ENCODE measurements around the gene TGM2.

Gene TGM2

DNA sequence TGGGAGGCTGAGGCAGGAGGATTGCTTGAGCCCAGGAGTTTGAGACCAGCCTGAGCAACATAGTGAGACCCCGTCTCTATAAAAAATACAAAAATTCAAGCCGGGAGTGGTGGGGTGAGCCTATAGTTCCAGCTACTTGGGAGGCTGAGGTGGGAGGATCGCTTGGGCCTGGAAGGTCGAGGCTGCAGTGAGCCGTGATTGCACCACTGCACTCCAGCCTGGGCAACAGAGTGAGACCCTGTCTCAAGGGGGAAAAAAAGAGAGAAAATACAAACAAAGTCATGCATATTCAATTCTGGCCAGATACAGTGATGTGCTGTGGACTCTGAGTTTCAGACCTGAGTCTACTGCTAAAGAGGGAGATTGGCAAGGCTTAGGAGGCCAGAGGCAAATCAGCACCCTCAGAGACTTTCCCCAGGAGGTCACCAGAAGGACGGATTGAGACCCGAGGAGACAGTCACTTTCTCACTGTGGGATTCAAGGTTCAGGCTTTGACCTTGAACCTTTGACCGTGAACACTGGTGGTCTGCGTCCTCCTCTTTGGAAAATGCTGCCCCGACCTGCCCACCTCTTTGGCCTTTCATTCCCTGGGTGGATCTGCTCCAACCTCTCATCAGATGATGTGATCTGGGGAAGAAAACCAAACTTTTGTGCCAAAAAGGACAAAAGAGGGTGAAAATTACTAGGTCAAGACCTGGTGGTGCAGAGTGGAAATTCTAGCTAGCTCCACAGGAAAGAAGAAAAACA is 31.2 kb downstream of the TGM2 start:
- no peak for DNase-seq (ENCODE audit: low read depth in 1 of 2, low spot score in 1 of 2)

DNA sequence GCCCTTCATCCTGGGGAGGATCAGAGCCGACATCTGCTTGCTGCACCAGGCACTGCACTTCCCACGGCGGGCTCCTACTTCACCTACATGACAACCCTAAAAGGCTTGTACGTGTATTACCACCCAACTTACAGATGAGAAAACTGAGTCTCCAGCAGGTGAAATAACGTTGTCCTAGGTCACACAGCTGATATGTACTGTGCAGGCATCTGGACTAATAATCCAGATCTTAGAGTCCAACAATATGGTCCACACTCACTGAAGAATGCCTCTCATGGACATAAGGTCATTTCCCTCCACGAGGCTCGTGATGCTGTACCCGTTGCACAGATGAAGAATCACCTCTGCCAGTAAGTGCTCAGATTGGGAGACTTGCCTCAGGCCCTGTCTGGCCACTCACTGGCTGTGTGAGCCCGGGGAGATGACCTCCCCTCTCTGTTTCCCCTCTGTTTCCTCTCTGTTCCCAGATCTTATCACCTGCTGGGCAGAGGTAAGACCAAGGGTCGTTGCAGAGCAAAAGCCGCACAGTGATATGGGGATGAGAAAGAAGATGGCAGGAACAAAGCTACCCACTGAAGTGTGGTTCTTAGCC is 32.1 kb downstream of the TGM2 start:
- no peak for DNase-seq (ENCODE audit: low read depth in 1 of 2, low spot score in 1 of 2)

DNA sequence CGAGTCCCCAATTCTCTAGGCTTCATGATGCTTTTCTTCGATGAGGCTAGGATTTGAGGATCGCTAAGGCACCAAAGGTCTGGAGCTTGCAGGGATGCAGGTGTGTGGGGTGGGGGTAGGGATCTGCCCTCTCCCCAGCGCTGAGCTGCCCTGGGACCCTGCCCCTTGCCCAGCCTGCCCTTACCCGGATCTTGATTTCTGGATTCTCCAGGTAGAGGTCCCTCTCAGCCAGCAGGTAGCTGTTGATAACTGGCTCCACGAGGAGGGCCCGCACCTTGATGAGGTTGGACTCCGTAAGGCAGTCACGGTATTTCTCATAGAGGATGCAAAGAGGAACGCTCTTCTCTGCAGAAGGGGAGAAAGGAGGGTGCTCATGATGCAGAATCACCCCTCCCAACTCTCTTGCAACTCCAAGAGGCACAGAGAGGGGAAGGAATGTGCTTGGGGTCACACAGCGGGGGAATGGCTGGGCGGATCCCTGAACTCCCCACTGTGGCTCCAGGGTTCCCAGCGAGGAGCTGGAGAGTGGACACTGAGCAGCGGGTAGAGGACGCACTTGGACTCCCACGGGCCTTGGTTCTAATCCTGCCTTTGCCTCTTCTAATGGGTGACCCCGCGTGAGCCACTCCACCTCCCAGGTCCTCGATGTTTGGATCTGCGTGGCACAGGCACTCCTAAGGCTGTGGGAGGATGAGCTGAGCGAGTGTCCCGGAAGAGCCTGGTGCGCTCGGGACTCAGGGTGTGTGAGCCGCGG is 32.7 kb downstream of the TGM2 start:
- no peak for DNase-seq (ENCODE audit: low read depth in 1 of 2, low spot score in 1 of 2)

GRCh38 chr20:38131588-38132121 is 33.4 kb downstream of the TGM2 start:
- DNase-seq (ENCODE audit: low read depth in 1 of 2, low spot score in 1 of 2), result no peak

- no peak for DNase-seq (ENCODE audit: low read depth in 1 of 2, low spot score in 1 of 2)
These were observed 34.1 kb downstream of the TGM2 start for GRCh38 chr20:38130687-38131587.

DNA sequence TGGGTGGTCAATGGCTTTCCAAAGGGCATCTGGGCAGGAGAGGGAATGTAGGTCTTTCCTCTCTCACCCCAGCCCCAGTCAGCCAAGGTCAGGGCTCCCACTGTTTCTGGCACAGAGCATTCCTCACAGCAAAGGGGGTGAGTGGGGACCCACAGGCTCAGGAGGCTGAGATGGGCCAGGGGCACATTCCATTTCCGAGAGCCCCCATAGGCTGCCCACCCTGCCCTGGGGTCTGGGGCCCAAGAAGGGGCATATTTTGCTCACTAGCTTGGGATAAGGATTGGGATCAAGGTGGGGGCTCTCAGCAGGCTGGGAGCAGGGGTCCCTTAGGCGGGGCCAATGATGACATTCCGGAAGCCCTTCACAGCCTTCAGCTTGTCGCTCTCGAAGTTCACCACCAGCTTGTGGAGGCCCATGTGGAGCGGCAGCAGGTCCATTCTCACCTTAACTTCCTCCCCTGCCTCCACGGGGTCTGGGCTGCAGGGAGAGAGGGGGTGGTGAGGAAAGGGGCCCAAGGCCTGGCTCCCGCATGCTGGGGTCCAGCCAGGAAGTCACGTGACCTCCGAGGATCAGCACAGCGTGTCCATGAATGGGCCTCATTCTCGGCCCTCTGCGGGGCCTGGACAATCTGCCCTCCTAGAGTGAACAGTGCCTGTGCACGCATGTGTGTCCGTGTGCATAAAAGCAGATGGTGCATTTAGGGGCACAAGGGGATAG is 35.0 kb downstream of the TGM2 start:
- DNase-seq (ENCODE audit: low read depth in 1 of 2, low spot score in 1 of 2), result no peak

- no peak for DNase-seq (ENCODE audit: low read depth in 1 of 2, low spot score in 1 of 2)
These were observed 35.7 kb downstream of the TGM2 start for GRCh38 chr20:38129248-38129865.

DNA sequence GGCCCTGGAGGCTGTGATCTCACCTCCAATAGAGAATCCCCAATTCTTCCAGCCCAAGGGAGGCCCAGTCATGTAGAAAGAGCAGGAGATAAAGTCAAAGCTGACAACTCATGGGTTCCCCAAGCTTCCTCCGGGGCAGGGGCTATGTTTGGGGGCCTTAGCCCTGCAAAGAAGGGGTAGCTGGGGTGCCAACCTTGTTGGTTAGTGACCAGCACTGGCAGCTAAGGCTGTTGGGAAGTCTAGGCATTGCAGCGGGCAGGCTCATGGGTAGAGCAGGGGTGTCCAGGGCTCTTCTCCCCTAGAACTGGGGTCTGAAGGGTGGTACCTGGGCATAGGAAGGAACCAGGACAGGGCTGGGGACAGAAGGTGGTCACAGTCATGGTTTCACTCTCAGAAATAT is 36.4 kb downstream of the TGM2 start:
- DNase-seq (ENCODE audit: low read depth in 1 of 2, low spot score in 1 of 2), result no peak

- no peak for DNase-seq (ENCODE audit: low read depth in 1 of 2, low spot score in 1 of 2)
These were observed 37.0 kb downstream of the TGM2 start for GRCh38 chr20:38127920-38128528.

DNA sequence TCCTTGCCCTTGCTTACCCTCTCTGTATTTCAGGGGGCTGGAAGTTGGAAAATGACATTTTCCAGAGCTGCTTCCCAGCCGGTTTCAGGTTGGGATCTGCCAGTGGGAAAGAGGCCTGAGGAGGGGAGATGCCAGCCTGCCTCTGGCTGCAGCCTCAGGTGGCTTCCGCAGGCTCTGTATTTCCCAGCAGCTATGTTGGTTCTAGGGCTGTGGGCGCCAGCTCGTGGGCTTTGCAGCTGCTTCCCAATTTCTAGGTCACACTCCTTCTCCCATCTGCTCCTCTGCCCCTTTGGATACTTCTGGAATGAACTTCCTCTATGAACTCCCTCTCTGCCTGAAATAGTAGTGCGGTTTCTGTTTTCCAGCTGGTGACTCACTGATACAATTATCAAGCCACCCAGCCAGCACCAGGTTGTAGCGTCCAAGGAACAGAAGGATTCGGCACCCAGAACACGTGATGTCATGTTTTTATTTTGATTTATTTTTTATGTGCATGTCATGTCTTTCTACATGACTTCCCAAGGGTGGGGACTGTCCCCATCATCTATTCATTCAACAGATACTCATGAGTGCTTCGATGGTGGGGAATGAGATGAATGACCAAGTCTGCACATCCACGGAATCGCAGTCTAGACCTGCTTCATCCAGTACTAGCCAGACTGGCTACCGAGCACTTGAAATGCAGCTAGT is 38.0 kb downstream of the TGM2 start:
- DNase-seq (ENCODE audit: low read depth in 1 of 2, low spot score in 1 of 2), result no peak

DNA sequence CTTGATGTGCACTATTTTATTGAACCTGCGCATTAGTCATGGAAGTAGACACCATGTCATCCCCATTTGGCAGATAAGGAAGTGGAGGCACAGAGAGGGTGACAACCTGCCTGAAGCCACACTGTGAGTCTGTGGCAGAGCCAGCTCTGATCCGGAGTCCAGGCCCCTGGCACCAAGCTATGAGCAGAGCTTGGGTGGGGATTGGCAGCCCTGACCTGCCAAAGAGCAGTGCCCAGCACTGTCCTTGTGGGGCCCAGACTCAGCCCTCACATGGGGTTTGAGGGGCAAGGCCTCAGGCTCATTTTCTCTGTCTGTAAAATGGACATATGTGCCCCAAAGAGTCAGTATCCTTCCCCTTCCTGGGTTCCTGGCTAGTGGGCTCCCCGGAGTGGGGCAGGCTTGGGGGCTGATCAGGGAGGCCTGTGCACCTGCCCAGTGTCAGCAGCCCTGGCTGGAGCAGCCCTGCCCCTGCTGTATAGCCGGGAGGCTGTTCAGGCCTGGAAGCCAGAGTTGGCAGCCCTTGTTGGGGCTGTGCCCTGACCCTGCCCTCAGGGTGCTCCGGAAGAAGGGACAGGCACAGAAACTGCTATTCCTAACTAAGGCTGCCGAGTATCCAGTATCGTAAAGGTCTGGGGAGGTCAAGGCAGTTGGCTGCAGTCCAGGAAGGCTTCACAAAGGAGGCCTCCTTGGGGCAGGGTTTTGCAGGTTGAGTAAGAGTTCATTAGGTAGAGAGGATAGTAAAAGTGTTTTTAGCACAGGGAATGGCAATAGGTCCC is 38.7 kb downstream of the TGM2 start:
- DNase-seq (ENCODE audit: low read depth in 1 of 2, low spot score in 1 of 2), result no peak

- DNase-seq (ENCODE audit: low read depth in 1 of 2, low spot score in 1 of 2), result no peak
These were observed 39.7 kb downstream of the TGM2 start for GRCh38 chr20:38125157-38126056.

DNA sequence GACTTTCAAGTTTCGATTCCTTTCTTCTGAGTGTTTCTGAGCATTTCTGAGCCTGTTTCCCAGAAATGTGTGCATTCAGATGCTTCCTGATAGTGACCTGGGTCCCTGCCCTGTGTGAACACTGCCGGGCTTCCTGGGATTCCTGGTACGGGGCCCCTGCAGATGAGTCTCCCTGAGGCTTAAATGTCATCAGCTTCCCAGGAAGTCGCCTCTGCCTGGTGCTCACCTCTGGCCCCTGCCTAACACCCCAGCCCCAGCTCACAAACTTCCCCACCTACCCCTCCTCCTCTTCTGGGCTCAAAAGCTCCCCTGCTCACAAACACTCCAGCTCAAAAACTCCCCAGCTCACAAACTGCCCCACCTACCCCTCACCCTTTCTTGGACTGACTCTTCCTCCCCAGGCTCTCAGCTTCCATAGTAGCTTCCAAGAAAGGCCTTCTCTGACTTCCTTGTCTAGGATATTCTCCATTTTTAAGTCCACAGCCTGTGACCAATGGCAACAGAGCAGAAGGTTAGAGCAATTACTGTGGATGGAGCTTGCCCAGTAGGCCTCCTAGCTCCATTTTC is 42.0 kb downstream of the TGM2 start:
- no peak for DNase-seq (ENCODE audit: low read depth in 1 of 2, low spot score in 1 of 2)

DNA sequence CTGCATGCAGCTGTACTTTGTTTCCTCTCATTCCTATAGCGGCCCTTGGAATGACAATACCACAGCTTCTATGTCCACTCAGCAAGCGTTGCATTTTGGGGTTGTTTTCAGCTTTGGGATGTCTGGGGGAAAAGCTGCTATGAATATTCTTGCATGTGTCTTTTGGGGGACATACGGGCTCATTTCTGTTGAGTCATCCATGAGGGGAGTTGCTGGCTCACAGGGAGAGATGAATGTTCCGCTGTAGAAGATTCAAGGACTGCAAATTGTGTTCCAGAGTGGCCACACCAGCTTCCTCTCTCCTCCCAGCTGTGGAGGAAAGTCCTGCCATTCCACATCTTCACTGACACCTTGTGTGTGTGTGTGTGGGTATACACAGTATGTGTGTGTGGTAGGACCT is 43.3 kb downstream of the TGM2 start:
- DNase-seq (ENCODE audit: low read depth in 1 of 2, low spot score in 1 of 2), result no peak

DNA sequence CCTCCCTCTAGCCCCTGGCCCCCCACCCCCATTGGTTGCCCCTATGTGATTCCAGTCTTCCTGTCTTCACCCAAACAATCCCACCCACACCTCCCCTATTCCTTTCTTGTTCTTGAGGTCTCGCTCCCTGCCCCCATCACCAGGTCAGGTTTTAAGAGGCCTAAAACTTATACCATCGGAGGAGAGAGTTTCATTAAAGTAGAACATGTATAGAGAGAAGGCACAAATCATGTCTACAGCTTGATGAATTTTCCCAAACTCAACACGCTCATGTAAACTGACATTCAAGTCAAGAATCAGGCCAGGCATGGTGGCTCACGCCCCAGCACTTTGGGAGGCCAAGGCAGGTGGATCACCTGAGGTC is 44.5 kb downstream of the TGM2 start:
- DNase-seq (ENCODE audit: low read depth in 1 of 2, low spot score in 1 of 2), result no peak

DNA sequence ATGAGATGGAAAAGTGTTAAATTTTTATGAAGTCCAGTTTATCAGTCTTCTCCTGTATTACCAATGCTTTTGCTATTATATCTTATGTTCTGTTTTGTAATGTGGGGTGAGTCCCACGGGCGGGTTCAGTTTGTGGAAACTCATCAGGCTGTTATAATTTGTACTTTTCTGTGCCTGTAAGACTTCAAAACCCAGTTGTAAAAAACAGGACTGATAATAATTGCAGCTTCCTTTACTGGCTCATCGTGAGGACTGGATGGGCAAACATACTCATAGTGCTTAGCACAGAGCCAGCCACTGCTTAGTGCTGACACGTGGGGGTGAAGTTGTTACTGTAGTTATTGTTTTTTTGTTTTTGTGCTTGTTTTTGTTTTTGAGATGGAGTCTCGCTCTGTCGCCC is 45.6 kb downstream of the TGM2 start:
- DNase-seq (ENCODE audit: low read depth in 1 of 2, low spot score in 1 of 2), result no peak

GRCh38 chr20:38117635-38118034 is 47.4 kb downstream of the TGM2 start:
- DNase-seq (ENCODE audit: low read depth in 1 of 2, low spot score in 1 of 2), result no peak
